Measurements from ENCODE around the gene MAML3.
A peak's percentile ranks its signal among the peaks of the same experiment; 100 is the strongest.

MAML3 gene

DNA sequence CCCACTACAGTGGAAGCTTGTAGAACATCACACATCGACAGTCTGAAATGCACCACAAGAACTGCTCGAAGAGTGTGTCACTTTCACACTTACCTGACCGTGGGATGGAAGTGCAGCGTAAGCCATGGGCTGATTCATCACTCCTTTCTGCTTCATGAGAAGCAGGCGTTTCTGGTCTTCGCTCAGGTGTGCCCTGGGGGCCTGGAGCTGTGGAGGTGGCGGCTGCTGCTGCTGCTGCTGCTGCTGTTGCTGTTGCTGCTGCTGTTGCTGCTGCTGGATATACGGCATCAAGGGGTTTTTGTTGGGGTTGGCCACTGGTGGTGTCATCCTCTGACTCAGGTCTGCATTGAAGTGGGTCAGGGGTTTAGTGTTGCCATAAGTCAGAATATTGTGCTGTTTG lies 264.7 kb downstream of the MAML3 start:
- peak; percentile 31 for DNase-seq

DNA sequence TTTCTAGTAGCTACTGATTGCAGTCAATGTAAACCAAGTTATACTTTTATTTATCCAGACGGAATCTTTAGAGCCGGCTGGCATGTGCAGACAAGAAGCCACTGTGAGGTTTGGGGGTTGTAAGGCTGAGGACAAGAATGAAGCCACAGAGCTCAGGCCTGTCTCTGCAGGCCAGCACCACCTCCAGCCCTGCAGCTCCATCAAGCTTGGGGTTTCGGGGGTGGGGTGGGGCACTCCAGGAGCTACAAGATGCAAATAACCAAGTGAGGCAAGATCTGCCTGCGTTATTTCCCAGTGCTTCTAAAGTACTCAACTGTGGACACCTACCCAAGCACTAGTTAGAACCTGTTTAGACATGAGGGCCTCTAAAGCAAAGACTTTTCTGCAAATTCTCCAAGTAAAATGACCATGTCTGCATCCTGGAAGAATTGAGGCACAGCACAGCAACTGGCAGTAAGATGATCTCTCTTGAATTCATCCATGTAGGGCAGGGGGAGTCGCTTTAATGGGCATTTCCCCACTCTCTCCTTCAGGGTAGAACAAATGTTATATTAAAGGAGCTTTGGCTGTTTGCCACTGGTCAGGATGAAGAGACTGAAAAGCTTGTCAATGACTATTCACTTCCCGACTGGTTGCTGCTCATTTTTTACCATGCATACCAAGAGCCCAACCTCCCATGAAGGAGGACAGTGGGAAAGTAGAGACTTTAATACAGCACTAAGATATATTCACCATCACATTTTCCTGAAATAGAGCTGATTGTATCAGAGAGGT lies 265.8 kb downstream of the MAML3 start:
- no peak for DNase-seq

GRCh38 chr4:139887376-139887802 lies 266.6 kb downstream of the MAML3 start:
- DNase-seq, result no peak

GRCh38 chr4:139886798-139887197 lies 267.2 kb downstream of the MAML3 start:
- no peak for DNase-seq

GRCh38 chr4:139884438-139884837 lies 269.5 kb downstream of the MAML3 start:
- no peak for DNase-seq

DNA sequence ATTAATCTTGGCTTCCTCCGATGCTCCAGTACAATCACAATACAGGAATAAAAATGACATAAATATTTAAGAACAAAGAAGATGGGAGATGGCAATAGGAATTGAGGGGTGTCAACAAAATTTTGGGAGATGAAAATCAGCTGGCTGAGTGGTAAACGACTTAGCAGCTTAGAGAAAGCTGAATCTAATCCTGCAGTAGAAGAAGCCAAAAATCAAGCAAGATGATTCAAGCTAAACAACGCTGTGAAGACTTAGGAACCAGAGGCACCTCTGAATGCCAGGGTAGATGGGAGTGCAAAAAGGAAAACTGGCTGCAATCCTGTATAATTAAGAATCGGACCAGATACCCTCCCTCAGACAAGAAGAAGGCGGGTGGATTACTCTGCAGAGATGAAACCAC lies 273.1 kb downstream of the MAML3 start:
- DNase-seq, result no peak

DNA sequence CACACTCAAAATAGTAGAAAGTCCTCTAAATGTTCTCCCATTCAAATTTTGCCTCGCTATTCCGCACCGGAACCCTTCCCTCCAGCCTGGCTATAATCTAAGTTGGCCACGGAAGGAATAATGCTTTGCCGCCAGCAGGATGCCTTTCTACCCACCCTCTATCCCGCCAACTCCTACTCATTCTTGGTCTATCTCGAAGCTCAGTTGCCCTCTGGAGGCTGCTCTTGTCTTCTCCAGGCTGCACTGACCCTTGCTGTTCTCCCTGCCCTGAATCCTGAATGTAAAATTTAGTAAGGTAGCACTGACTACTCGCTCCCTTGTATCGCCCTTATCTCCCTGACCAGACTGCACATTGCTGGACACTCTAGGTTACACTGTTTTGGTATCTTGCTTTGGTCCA lies 275.9 kb downstream of the MAML3 start:
- no peak for DNase-seq

- DNase-seq, result no peak
Observed at GRCh38 chr4:139876337-139876941, 277.5 kb downstream of the MAML3 start.

DNA sequence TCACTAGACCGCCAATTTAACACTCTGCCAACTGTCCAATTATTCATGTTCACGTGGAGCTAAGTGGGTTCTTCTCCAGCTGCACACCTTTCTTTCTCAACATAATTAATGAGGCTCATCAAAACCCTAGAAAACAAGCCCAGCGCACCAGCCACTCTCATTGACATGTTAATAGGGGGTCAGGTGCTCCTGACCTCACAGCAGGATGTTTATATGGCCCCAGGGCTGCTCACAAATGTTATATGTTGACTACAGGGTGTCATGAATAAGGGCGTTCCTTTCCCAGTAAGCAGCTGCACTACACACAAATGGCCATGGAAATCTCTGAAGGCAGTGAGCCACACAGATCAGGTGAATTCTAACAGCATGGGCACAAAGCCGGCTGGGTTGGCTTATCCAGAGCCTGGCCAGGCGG lies 278.6 kb downstream of the MAML3 start:
- DNase-seq, result no peak

DNA sequence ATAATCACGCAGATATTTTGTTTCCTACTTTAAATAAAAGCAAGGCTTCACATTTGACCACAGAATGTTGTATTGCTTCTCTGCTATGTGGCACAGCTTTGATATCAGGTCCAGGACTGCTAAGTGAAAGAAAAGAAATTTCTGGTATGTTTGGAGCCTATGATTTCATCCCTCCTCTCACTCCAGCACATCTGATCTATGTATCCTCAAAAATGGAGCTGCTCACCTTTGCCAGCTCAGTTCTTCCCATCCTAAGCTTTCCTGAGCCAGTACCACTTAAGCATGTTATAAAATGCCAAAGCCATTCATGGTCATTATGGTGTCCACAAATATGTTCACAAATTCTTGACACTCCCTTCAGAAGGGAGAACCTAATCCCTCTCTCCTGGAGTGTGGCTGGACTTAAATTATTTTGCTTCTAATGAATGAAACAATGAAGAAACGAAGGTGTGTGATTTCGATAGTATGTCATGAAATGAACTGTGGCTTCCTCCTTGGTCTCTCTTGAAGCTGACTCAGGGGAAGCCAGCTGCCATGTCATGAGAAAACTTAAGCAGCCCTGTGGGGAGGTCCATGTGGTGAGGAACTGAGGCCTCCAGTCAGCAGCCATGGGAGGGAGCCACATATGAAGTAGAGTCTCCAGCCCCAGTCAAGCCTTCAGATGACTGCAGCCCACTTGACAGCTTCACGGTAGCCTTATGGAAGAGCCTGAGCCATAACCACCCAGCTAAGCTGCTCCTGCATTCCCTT lies 280.7 kb downstream of the MAML3 start:
- DNase-seq, result no peak

- DNase-seq, result no peak
Observed at GRCh38 chr4:139872274-139872673, 281.7 kb downstream of the MAML3 start.

- DNase-seq, result no peak
Observed at GRCh38 chr4:139869810-139870209, 284.2 kb downstream of the MAML3 start.

DNA sequence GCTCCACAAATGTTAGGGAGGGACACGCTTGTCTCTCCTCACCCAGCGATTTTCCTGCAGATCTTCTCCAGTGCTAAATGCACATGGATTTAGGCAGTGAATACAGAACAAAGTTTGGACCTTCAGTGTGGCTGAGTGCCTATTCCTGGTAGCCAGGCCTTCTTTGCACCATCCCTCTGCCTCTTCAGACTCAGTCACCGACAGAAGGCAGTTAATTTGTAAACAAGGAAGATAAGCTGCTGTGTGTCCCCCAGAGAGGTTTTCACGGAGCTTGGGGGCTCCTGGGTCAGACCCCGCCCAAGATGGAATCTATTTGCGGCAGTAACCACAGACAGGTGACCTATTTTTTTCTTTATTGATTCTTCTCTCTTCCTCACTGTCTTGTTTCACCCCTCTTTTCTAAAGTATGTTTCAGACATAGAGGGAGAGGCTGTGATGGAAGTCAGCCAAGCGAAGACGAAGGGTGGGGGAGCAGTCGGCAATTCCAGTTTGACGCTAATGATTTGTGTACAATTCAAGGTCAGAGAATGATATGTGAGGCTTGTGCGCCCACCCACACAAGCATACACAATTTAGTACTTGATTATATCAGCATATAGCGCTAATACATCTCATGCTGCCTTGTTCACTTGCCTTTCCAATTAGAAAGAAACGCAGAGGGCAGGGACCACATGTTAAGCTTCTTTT lies 287.6 kb downstream of the MAML3 start:
- DNase-seq, result no peak

GRCh38 chr4:139865537-139865936 lies 288.4 kb downstream of the MAML3 start:
- no peak for DNase-seq

- DNase-seq, result no peak
Observed at GRCh38 chr4:139863531-139863930, 290.5 kb downstream of the MAML3 start.

GRCh38 chr4:139861471-139861870 lies 292.5 kb downstream of the MAML3 start:
- DNase-seq, result no peak

- no peak for DNase-seq
Observed at GRCh38 chr4:139860435-139861024, 293.5 kb downstream of the MAML3 start.

- DNase-seq, result no peak
Observed at GRCh38 chr4:139859876-139860275, 294.1 kb downstream of the MAML3 start.

GRCh38 chr4:139858436-139859205 lies 295.4 kb downstream of the MAML3 start:
- peak; percentile 45 for DNase-seq

DNA sequence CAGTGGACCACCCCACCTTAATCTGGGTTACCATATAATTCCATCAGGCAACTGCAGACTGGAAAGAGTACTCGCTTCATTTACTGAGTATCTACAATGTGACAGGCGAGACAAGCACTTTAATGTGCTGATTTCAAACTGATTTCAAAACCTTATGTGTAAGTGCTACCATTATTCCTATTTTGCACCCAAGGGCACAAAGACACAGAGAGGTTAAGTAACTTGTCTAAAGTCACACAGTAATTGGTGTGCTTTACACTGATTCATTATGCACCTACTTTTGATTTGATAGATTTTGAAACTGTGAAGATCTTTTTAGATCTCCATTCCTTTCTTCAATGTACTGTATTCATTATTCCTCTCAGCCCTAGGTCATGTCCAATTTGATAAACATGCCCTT lies 296.0 kb downstream of the MAML3 start:
- no peak for DNase-seq

DNA sequence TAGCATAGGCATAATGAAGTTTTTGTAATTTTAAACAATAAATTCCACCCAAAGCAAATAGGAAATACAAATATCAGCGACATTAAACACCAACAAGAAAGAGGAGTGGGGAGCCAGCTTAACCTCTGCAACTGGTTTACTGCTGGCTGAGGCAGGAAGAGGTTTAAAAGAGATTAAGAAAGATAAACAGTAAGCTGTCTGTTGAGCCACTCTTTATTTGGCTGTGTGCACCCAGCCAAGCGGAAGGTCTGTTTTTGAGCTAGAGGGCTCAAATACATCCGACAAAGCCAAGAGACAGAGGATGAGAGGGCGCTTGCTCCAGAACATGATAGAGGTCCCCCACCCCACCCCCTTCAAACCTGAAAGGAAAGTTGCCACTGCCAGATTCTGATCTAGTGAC lies 297.0 kb downstream of the MAML3 start:
- DNase-seq, result no peak

Measured in stimulated activated CD8-positive, alpha-beta memory T cell treated with anti-CD3 and anti-CD28 coated beads, Interleukin-4, amount 100 ng/mL, for 48 hours (primary cell).